SK-N-MC (cell line): ENCODE measurements around the gene C2CD2.

Experiments used
- EZH2 ChIP-seq: fragments of 200-600 bp; sonication (generic); IDR thresholded peaks from one replicate; pipeline ENCODE4 v1.6.1; 2017; ENCODE audit warnings: antibody characterized with exemption
- POLR2AphosphoS5 ChIP-seq: IDR thresholded peaks from 2 replicates; pipeline ENCODE4 v1.6.1; 2012; ENCODE audit warnings: mild to moderate bottlenecking, low read depth, low read length, borderline replicate concordance

- TF ChIP-seq EZH2: no peak
- TF ChIP-seq POLR2AphosphoS5: no peak
Observed at GRCh38 chr21:41952568-41953248, 1.1 kb downstream of the C2CD2 start.
